K562 (cell line): ENCODE measurements around the gene AHCYL1. TPM values are rescaled to one million over a fixed set of nuclear protein-coding genes. Genes with fewer than 3 reads are reported as not detected.

Experiments
- CBX5 ChIP-seq: IDR thresholded peaks from 2 replicates; pipeline ENCODE4 v1.6.1; 2014; ENCODE audit warnings: low read depth, borderline replicate concordance
- CBX8 ChIP-seq: fragments of 200-600 bp; sonication (generic); IDR thresholded peaks from 2 replicates; pipeline ENCODE4 v1.6.1; 2012; ENCODE audit warnings: borderline replicate concordance, mixed run types, low read depth, mild to moderate bottlenecking, moderate library complexity, mixed read lengths, low read length, control low read depth, inconsistent platforms; ENCODE audit not compliant: poor library complexity, severe bottlenecking; ENCODE audit errors: extremely low read depth
- CHD2 ChIP-seq: IDR thresholded peaks from 2 replicates; pipeline ENCODE4 v1.6.1; 2011; ENCODE audit warnings: low read depth, low read length
- ELK3 ChIP-seq: fragments of 450-650 bp; formaldehyde crosslinking; IDR thresholded peaks from 2 replicates; pipeline ENCODE4 v1.4.0; 2020; ENCODE audit warnings: mild to moderate bottlenecking
- KDM1A ChIP-seq, 2 experiments: fragments of 450-650 bp; IDR thresholded peaks; 2 replicates each; pipeline ENCODE4 v1.6.1; 2016; ENCODE audit warnings: mild to moderate bottlenecking in 2 of 2
- NFATC3 ChIP-seq: fragments of 450-650 bp; IDR thresholded peaks from 2 replicates; pipeline ENCODE4 v1.6.1; 2017; ENCODE audit warnings: mild to moderate bottlenecking
- NFIC ChIP-seq: fragments of 450-650 bp; IDR thresholded peaks from 2 replicates; pipeline ENCODE4 v1.6.1; 2017; ENCODE audit warnings: mild to moderate bottlenecking, inconsistent platforms
- RFX7 ChIP-seq: fragments of 250-450 bp; sonication (Bioruptor Pico); IDR thresholded peaks from 2 replicates; pipeline ENCODE4 v1.5.1; 2021; ENCODE audit warnings: mild to moderate bottlenecking
- SP2 ChIP-seq: IDR thresholded peaks from 2 replicates; pipeline ENCODE4 v1.6.1; 2011; ENCODE audit warnings: mild to moderate bottlenecking, low read depth, low read length, moderate library complexity; ENCODE audit not compliant: poor library complexity, severe bottlenecking; ENCODE audit errors: extremely low read depth
- TCF3 ChIP-seq: sonication (generic); formaldehyde crosslinking; IDR thresholded peaks from 2 replicates; pipeline ENCODE4 v1.4.0; 2020; ENCODE audit warnings: mild to moderate bottlenecking, missing genetic modification reagents
- TGIF2 ChIP-seq: sonication (generic); formaldehyde crosslinking; IDR thresholded peaks from 2 replicates; pipeline ENCODE4 v1.8.1; 2022; ENCODE audit warnings: mild to moderate bottlenecking, missing genetic modification reagents, moderate library complexity
- ZBTB26 ChIP-seq: fragments of 450-650 bp; formaldehyde crosslinking; IDR thresholded peaks from 2 replicates; pipeline ENCODE4 v1.4.0; 2022; ENCODE audit warnings: missing genetic modification characterization
- ZC3H11A ChIP-seq: IDR thresholded peaks from 2 replicates; pipeline ENCODE4 v1.6.1; 2012; ENCODE audit warnings: low read depth, low read length, improper control_type of control experiment
- ZNF184 ChIP-seq: sonication (generic); formaldehyde crosslinking; IDR thresholded peaks from 2 replicates; pipeline ENCODE4 v1.5.0; 2020; ENCODE audit warnings: missing genetic modification reagents
- ZNF384 ChIP-seq: IDR thresholded peaks from 2 replicates; pipeline ENCODE4 v1.6.1; 2012; ENCODE audit warnings: low read depth, low read length, improper control_type of control experiment
- ZNF395 ChIP-seq: fragments of 200-800 bp; sonication (Bioruptor generic); IDR thresholded peaks from 2 replicates; pipeline ENCODE4 v1.6.1; 2017; ENCODE audit warnings: missing genetic modification characterization, missing compliant biosample characterization
- polyA plus RNA-seq, 8 experiments: library from polyadenylated mRNA; depleted of rRNA in 4 of 8; stranded (reverse) in 5 of 8; unstranded in 3 of 8; fragments of >200 nt; fragmentation: Nextera tagmentation in 2 of 8; fragmentation: Illumina TruSeq in 1 of 8; extraction: Ambion mirVana in 2 of 8; extraction: Trizol in 1 of 8; gene quantifications; 2 replicates each; pipeline versions ENCODE4 v1.2.1 to v1.2.3, GENCODE V29; 2011 to 2014; ENCODE audit warnings: inconsistent platforms in 1 of 8, missing spikeins in 1 of 8
- total RNA-seq, 7 experiments: library from RNA; depleted of rRNA in 6 of 7; stranded (reverse); fragments of >200 nt in 6 of 7; fragmentation: Illumina TruSeq in 2 of 7; extraction: Trizol in 2 of 7; gene quantifications; 2 replicates each; pipeline versions ENCODE4 v1.2.1 to v1.2.3, GENCODE V29; 2011 to 2021; ENCODE audit warnings: low replicate concordance in 1 of 7
- TF ChIP-seq, protein P1 (sequence below): sonication (generic); formaldehyde crosslinking; IDR thresholded peaks from 2 replicates; pipeline ENCODE4 v1.8.0; 2022; ENCODE audit warnings: missing genetic modification reagents, mild to moderate bottlenecking, borderline replicate concordance
- TF ChIP-seq, protein P2 (sequence below): sonication (generic); formaldehyde crosslinking; IDR thresholded peaks from 2 replicates; pipeline ENCODE4 v1.8.0; 2022; ENCODE audit warnings: mild to moderate bottlenecking, missing genetic modification reagents

AHCYL1 gene
- total and polyA plus RNA-seq, 9 of the 15 experiments (the other 6 are each of a cell fraction or from before 2014, with no cell fraction given): 27.3 to 118 (median 44.5) TPM

- peak; percentile 75 for TF ChIP-seq ZNF395 (CRISPR knock-in tag)
- 0 out of 2 replicates have a peak, but pooled peaks have one; percentile 17 for TF ChIP-seq NFATC3
- no peak for TF ChIP-seq CBX5
- no peak for TF ChIP-seq ZNF184 (CRISPR knock-in tag)
- no peak for TF ChIP-seq CHD2
- no peak for TF ChIP-seq ZBTB26 (CRISPR knock-in tag)
- TF ChIP-seq NFIC: no peak; the same call in 1 of the 2 replicates
- TF ChIP-seq KDM1A (IDR thresholded peaks at IDR 0.05): peak; percentile 73 to 98
- TF ChIP-seq, protein P1, sequence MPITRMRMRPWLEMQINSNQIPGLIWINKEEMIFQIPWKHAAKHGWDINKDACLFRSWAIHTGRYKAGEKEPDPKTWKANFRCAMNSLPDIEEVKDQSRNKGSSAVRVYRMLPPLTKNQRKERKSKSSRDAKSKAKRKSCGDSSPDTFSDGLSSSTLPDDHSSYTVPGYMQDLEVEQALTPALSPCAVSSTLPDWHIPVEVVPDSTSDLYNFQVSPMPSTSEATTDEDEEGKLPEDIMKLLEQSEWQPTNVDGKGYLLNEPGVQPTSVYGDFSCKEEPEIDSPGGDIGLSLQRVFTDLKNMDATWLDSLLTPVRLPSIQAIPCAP (CRISPR knock-in tag): no peak
- TF ChIP-seq CBX8: no peak
- TF ChIP-seq TGIF2 (CRISPR knock-in tag): no peak
- no peak for TF ChIP-seq ZC3H11A
- TF ChIP-seq TCF3 (CRISPR knock-in tag): peak; percentile 56
- TF ChIP-seq ELK3: no peak
- no peak for TF ChIP-seq SP2
- TF ChIP-seq ZNF384: 0 out of 2 replicates have a peak, but pooled peaks have one; percentile 37
- no peak for TF ChIP-seq RFX7 (CRISPR knock-in tag)
- TF ChIP-seq, protein P2, sequence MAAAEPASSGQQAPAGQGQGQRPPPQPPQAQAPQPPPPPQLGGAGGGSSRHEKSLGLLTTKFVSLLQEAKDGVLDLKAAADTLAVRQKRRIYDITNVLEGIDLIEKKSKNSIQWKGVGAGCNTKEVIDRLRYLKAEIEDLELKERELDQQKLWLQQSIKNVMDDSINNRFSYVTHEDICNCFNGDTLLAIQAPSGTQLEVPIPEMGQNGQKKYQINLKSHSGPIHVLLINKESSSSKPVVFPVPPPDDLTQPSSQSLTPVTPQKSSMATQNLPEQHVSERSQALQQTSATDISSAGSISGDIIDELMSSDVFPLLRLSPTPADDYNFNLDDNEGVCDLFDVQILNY (CRISPR knock-in tag): no peak
These were observed 19.3 kb downstream of the AHCYL1 start (continued) for GRCh38 chr1:110003747-110004428.
